B cell (primary cell): ENCODE measurements around the gene ZNF831. TPM values are rescaled to one million over a fixed set of nuclear protein-coding genes. Genes with fewer than 3 reads are reported as not detected.

ENCODE experiments used
- ATAC-seq: fragments of 200-7000 bp; cut with Tn5 transposase; one replicate; pipeline ENCODE4 v1.10.0; 2021; ENCODE audit warnings: low read depth, mild to moderate bottlenecking, moderate number of reproducible peaks, moderate library complexity
- CTCF ChIA-PET: fragments of 350-600 bp; sonication (Branson Sonifier 250); formaldehyde crosslinking; loops from one replicate; lab custom pipeline; 2021; ENCODE audit warnings: antibody characterized with exemption, inconsistent platforms; lab: Charles Lee
- POLR2A ChIA-PET: fragments of 350-600 bp; sonication (Branson Sonifier 250); formaldehyde crosslinking; loops from one replicate; lab custom pipeline; 2021; ENCODE audit warnings: antibody characterized with exemption; lab: Charles Lee
- DNase-seq: peaks from one replicate; pipeline ENCODE4 v3.0.0; 2013
- H2AFZ ChIP-seq: 2 replicates; pipeline ENCODE4 v1.6.1; 2012; ENCODE audit warnings: mild to moderate bottlenecking, low read depth, low read length; ENCODE audit not compliant: insufficient read depth, poor library complexity, severe bottlenecking
- H3K27ac ChIP-seq, 2 donors: 1 replicate in 1 of 2; 2 replicates in 1 of 2; pipeline ENCODE4 v1.5.1; 2012 to 2013; ENCODE audit warnings: low read length in 2 of 2, mild to moderate bottlenecking in 2 of 2, moderate library complexity in 1 of 2
- H3K27me3 ChIP-seq, 4 experiments: fragments of 200-600 bp in 1 of 4; sonication (generic) in 1 of 4; replicated peaks in 1 of 4; 1 replicate in 2 of 4; 2 replicates in 2 of 4; pipeline versions ENCODE4 v1.6.1 to v1.7.0; 2013 to 2016; ENCODE audit warnings: low read length in 3 of 4, mild to moderate bottlenecking in 2 of 4, mixed read lengths in 1 of 4, moderate library complexity in 1 of 4; ENCODE audit not compliant: insufficient read depth in 4 of 4, control insufficient read depth in 3 of 4; ENCODE audit errors: control extremely low read depth in 1 of 4
- H3K36me3 ChIP-seq, 2 experiments: replicated peaks in 1 of 2; 1 replicate in 1 of 2; 2 replicates in 1 of 2; pipeline versions ENCODE4 v1.6.1 to v1.7.1; 2013; ENCODE audit warnings: low read length in 1 of 2; ENCODE audit not compliant: insufficient read depth in 2 of 2, control insufficient read depth in 1 of 2; ENCODE audit errors: control extremely low read depth in 1 of 2, extremely low read depth in 1 of 2
- H3K4me1 ChIP-seq, 2 donors: fragments of 200-600 bp in 1 of 2; sonication (generic) in 1 of 2; 1 replicate in 1 of 2; 2 replicates in 1 of 2; pipeline versions ENCODE4 v1.5.1 to v1.6.1; 2013 to 2017; ENCODE audit warnings: low read length in 2 of 2; ENCODE audit not compliant: control insufficient read depth in 2 of 2, insufficient read depth in 2 of 2
- H3K4me2 ChIP-seq: replicated peaks from 2 replicates; pipeline ENCODE3; 2012; ENCODE audit warnings: mild to moderate bottlenecking, low read depth, low read length; ENCODE audit not compliant: poor library complexity, severe bottlenecking
- H3K4me3 ChIP-seq, 5 experiments: fragments of 200-600 bp in 1 of 5; sonication (generic) in 1 of 5; 1 replicate in 3 of 5; 2 replicates in 2 of 5; pipeline versions ENCODE4 v1.5.1 to v1.7.0; 2011 to 2016; ENCODE audit warnings: low read length in 4 of 5, mild to moderate bottlenecking in 4 of 5, low read depth in 2 of 5, control low read depth in 1 of 5, moderate library complexity in 1 of 5; ENCODE audit not compliant: insufficient read depth in 1 of 5; ENCODE audit errors: control extremely low read depth in 1 of 5, extremely low read depth in 1 of 5
- H3K79me2 ChIP-seq: fragments of 200-600 bp; sonication (generic); one replicate; pipeline ENCODE4 v1.6.0; 2016; ENCODE audit warnings: low read length; ENCODE audit not compliant: control insufficient read depth, insufficient read depth
- H3K9ac ChIP-seq: fragments of 200-600 bp; sonication (generic); 2 replicates; pipeline ENCODE4 v1.6.1; 2017; ENCODE audit warnings: mild to moderate bottlenecking, low read length, moderate library complexity
- H3K9me3 ChIP-seq, 3 donors: one replicate each; pipeline versions ENCODE4 v1.6.1 to v1.7.1; 2013; ENCODE audit warnings: low read length in 2 of 3; ENCODE audit not compliant: control insufficient read depth in 2 of 3, insufficient read depth in 1 of 3; ENCODE audit errors: control extremely low read depth in 1 of 3
- H4K20me1 ChIP-seq: 2 replicates; pipeline ENCODE4 v1.6.0; 2012; ENCODE audit warnings: mild to moderate bottlenecking, low read length; ENCODE audit not compliant: insufficient read depth, control insufficient read depth, poor library complexity, severe bottlenecking
- H3K27ac Mint-ChIP-seq: one replicate; pipeline ENCODE4 v1.8.0; 2021; ENCODE audit warnings: mixed read lengths
- H3K27me3 Mint-ChIP-seq: one replicate; pipeline ENCODE4 v1.8.0; 2021; ENCODE audit warnings: mixed read lengths
- H3K4me1 Mint-ChIP-seq: one replicate; pipeline ENCODE4 v1.8.0; 2021; ENCODE audit warnings: mixed read lengths
- H3K4me3 Mint-ChIP-seq: one replicate; pipeline ENCODE4 v1.8.0; 2021; ENCODE audit warnings: mixed read lengths
- H3K9me3 Mint-ChIP-seq: one replicate; pipeline ENCODE4 v1.8.0; 2022; ENCODE audit warnings: mixed read lengths; ENCODE audit not compliant: insufficient read depth
- CTCF ChIP-seq: fragments of 200-600 bp; IDR thresholded peaks from one replicate; pipeline ENCODE4 v1.8.0; 2022; ENCODE audit warnings: antibody characterized with exemption, mild to moderate bottlenecking
- EZH2 ChIP-seq: IDR thresholded peaks from 2 replicates; pipeline ENCODE4 v1.6.1; 2012; ENCODE audit warnings: borderline replicate concordance, low read depth, mild to moderate bottlenecking, moderate library complexity, low read length; ENCODE audit not compliant: insufficient read depth, poor library complexity, severe bottlenecking
- WGBS: methylation state at CpG from one replicate; pipeline ENCODE4 v1.1.5; 2013; ENCODE audit warnings: missing lambda C conversion rate; ENCODE audit not compliant: insufficient coverage; 5-methylcytosine and 5-hydroxymethylcytosine counted together
- intact Hi-C: fragments of 100-400 bp; cut with micrococcal nuclease; formaldehyde crosslinking; loops from one replicate; pipeline ENCODE4 v1.10.0; 2022
- polyA plus RNA-seq: library from polyadenylated mRNA; depleted of rRNA; stranded (reverse); fragments of >200 nt; gene quantifications from 2 replicates; pipeline ENCODE4 v1.2.3, GENCODE V29; 2012
- total RNA-seq, 2 donors: library from RNA; stranded (reverse); fragments of 120-200 nt in 1 of 2; gene quantifications; 1 replicate in 1 of 2; 2 replicates in 1 of 2; pipeline versions ENCODE4 v1.2.3 to v1.2.4, GENCODE V29; 2013 to 2022

Gene ZNF831
- total and polyA plus RNA-seq, 2 donors (not counting 1 experiment from before 2014, with no cell fraction given): 1.7 to 14.1 TPM

GRCh38 chr20:59125836-59126235, 37.8 kb upstream of the ZNF831 start:
- peaks cover 0 to 5% (median 0%) of the 10 kb centered on the region in 3 donors for H3K9me3 ChIP-seq
- Mint-ChIP-seq H3K4me3 (peak overlapping the region; percentile 40), H3K9me3 (no peaks in the 10 kb centered on the region), H3K27ac (peak overlapping the region; percentile 98), H3K4me1 (peaks cover 90% of the 10 kb centered on the region), H3K27me3 (no peaks in the 10 kb centered on the region)
- ChIA-PET CTCF (interaction anchor here (4.3 to 6.9 kb wide), 2 partner anchors 39 to 96 kb away, joined by 25 to 58 read pairs; no protein-coding TSS in a partner anchor), POLR2A (no interaction called here)
- H3K4me1 ChIP-seq: peaks cover 71 to 76% of the 10 kb centered on the region in 2 donors
- peaks cover 0 to 2% of the 10 kb centered on the region in 2 experiments for H3K36me3 ChIP-seq
- ATAC-seq (no peak), DNase-seq (no peak)
- no peak for TF ChIP-seq CTCF
- no peak for TF ChIP-seq EZH2
- peak overlapping the region; percentile 87 for H3K4me2 ChIP-seq
- no peaks in the 10 kb centered on the region for H4K20me1 ChIP-seq
- intact Hi-C loops: loop anchor here (10.0 kb wide), 1 partner anchor 1421 kb away; no protein-coding TSS in a partner anchor
- H3K27me3 ChIP-seq: no peaks in the 10 kb centered on the region
- no peak overlapping the region for H3K9ac ChIP-seq
- no peak overlapping the region for H2AFZ ChIP-seq
- peaks cover 73% of the 10 kb centered on the region for H3K79me2 ChIP-seq
- H3K4me3 ChIP-seq: no peak overlapping the region
- 71% methylated on average over 3 of the region's 7 CpGs for WGBS
- no peak overlapping the region for H3K27ac ChIP-seq

- H3K9me3 ChIP-seq: no peaks in the 10 kb centered on the region
- Mint-ChIP-seq H3K4me1 (peaks cover 80% of the 10 kb centered on the region), H3K9me3 (no peaks in the 10 kb centered on the region), H3K27ac (no peak overlapping the region), H3K27me3 (no peaks in the 10 kb centered on the region), H3K4me3 (peak overlapping the region; percentile 21)
- intact Hi-C loops: loop anchor here (10.0 kb wide), 1 partner anchor 1423 kb away; no protein-coding TSS in a partner anchor
- no CpG with 5 or more reads among the region's 6 CpGs for WGBS
- no peaks in the 10 kb centered on the region for H3K27me3 ChIP-seq
- H3K4me2 ChIP-seq: peak overlapping the region; percentile 5
- peaks cover 51 to 56% of the 10 kb centered on the region in 2 donors for H3K4me1 ChIP-seq
- no peak overlapping the region for H3K27ac ChIP-seq
- POLR2A ChIA-PET: no interaction called here
- ATAC-seq (no peak), DNase-seq (no peak)
- H4K20me1 ChIP-seq: no peaks in the 10 kb centered on the region
- CTCF ChIA-PET: interaction anchor here (0.9 kb wide), 1 partner anchor 80 kb away, joined by 3 read pairs; no protein-coding TSS in a partner anchor
- no peak overlapping the region for H3K4me3 ChIP-seq
- peaks cover 92% of the 10 kb centered on the region for H3K79me2 ChIP-seq
- no peak overlapping the region for H3K9ac ChIP-seq
- TF ChIP-seq CTCF: no peak
- TF ChIP-seq EZH2: no peak
- peaks cover 2% of the 10 kb centered on the region in 2 experiments for H3K36me3 ChIP-seq
- H2AFZ ChIP-seq: peak overlapping the region; percentile 11
These were observed 35.8 kb upstream of the ZNF831 start for GRCh38 chr20:59127839-59128238.
